Stimulated activated naive CD8-positive, alpha-beta T cell treated with anti-CD3 and anti-CD28 coated beads, Interleukin-15, amount 100 ng/mL, for 72 hours (primary cell): Measurements from ENCODE around the gene AANAT.

Source experiments
- ATAC-seq: fragments of 150-1000 bp; cut with Tn5 transposase; 2 replicates; pipeline ENCODE4 v1.10.0; 2021; ENCODE audit warnings: mild to moderate bottlenecking, moderate library complexity
- DNase-seq, 2 donors: peaks; one replicate each; pipeline ENCODE4 v3.0.0; 2021 to 2022
- H3K27ac Mint-ChIP-seq, 2 donors: one replicate each; pipeline ENCODE4 v1.8.0; 2022; ENCODE audit warnings: mild to moderate bottlenecking in 2 of 2, mixed read lengths in 2 of 2, moderate library complexity in 2 of 2
- H3K27me3 Mint-ChIP-seq: one replicate; pipeline ENCODE4 v1.8.0; 2022; ENCODE audit warnings: mixed read lengths
- H3K4me1 Mint-ChIP-seq: one replicate; pipeline ENCODE4 v1.8.0; 2022; ENCODE audit warnings: mild to moderate bottlenecking, mixed read lengths
- H3K4me3 Mint-ChIP-seq, 2 donors: one replicate each; pipeline ENCODE4 v1.8.0; 2022; ENCODE audit warnings: mild to moderate bottlenecking in 2 of 2, mixed read lengths in 2 of 2, moderate library complexity in 1 of 2
- H3K9me3 Mint-ChIP-seq, 2 donors: one replicate each; pipeline ENCODE4 v1.8.0; 2022; ENCODE audit warnings: mixed read lengths in 2 of 2

The AANAT gene

DNA sequence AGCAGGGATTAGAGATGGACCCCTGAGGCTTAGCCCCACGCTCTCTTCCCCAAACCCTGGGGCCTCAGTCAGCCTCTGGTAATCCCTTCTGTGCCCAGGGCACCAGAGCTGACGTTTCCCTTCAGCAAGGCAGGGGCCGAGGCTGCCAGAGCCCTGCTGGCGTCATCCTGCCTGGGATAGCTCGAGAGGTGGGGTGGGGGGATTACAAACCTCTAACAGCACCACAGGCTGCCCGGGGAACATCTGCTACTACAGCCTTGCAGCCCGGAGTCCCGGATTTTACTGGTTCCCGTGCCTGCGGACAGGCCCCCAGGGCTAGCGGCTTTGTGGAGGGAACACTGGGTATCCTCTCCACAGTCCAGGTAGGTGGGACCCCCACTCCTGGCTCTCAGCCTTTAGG is at the start of gene AANAT:
Gene AANAT (plus strand): TSS at position 238 of the 400 bp plus-strand sequence. CDS start 1,144 bp downstream, outside the sequence.
- Mint-ChIP-seq H3K9me3 (no peaks in the 10 kb centered on the region), H3K27me3 (no peaks in the 10 kb centered on the region), H3K27ac (no peak within 1 kb of the TSS), H3K4me3 (no peak within 1 kb of the TSS), H3K4me1 (peaks cover 12% of the 10 kb centered on the region)
- DNase-seq: no peak
- no peak for ATAC-seq

DNA sequence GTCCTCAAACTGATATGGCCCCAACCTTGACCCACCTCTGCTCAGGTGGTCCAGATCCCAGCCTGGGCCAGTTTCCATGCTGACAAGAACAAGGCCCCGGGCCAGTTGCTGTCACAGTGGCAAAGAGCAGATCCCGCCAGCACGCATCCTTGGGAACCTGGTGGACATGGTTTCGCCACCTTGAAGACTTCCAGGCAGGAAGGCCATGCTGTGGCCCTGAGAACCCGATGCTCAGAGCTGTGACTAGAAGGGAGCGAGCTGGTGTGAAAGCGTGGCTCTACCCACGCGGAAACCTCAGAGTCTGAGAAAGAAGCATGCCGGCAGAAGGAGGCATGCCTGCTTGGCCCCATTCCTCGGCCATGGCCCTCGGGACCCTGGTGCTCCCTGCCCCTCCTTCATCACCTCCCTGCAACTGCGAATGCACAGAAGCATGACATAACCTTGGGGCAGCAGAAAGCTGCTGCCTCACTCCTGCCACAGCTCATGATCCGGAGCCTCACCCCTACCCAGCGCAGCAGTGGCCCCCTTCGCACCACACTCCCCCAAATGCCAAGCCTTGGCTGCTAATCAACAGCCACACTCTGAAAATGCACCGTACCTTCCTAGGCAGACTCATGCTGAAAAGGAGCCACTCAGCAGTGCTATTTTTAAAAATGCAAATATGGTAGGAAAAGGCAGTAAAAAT is 47.7 kb upstream of the AANAT start:
- DNase-seq: no peak
- no peak overlapping the region for H3K4me3 Mint-ChIP-seq
- no peak for ATAC-seq
- H3K27me3 Mint-ChIP-seq: no peaks in the 10 kb centered on the region
- no peak overlapping the region for H3K27ac Mint-ChIP-seq
- H3K4me1 Mint-ChIP-seq: peaks cover 39% of the 10 kb centered on the region
- no peaks in the 10 kb centered on the region for H3K9me3 Mint-ChIP-seq

- ATAC-seq (no peak), DNase-seq (no peak)
- Mint-ChIP-seq H3K4me3 (no peak overlapping the region), H3K4me1 (peaks cover 34% of the 10 kb centered on the region), H3K27ac (peak overlapping the region in 1 of 2 donors; percentile 44), H3K9me3 (no peaks in the 10 kb centered on the region), H3K27me3 (no peaks in the 10 kb centered on the region)
Measured at GRCh38 chr17:76420356-76421043, 46.9 kb upstream of the AANAT start.

- DNase-seq (no peak), ATAC-seq (no peak)
- peaks cover 34% of the 10 kb centered on the region for H3K4me1 Mint-ChIP-seq
- no peaks in the 10 kb centered on the region for H3K9me3 Mint-ChIP-seq
- H3K27me3 Mint-ChIP-seq: no peaks in the 10 kb centered on the region
- H3K27ac Mint-ChIP-seq: no peak overlapping the region
- H3K4me3 Mint-ChIP-seq: no peak overlapping the region
Measured at GRCh38 chr17:76421044-76421407, 46.4 kb upstream of the AANAT start.

GRCh38 chr17:76422406-76422805 is 45.0 kb upstream of the AANAT start:
- Mint-ChIP-seq H3K27ac (no peak overlapping the region), H3K4me1 (peaks cover 36% of the 10 kb centered on the region), H3K9me3 (no peaks in the 10 kb centered on the region)

GRCh38 chr17:76422860-76423259 is 44.5 kb upstream of the AANAT start:
- ATAC-seq (no peak), DNase-seq (no peak)
- Mint-ChIP-seq H3K4me3 (no peak overlapping the region), H3K27me3 (no peaks in the 10 kb centered on the region), H3K9me3 (no peaks in the 10 kb centered on the region), H3K27ac (no peak overlapping the region), H3K4me1 (peaks cover 36% of the 10 kb centered on the region)

More at GRCh38 chr17:76422406-76422805, 45.0 kb upstream of the AANAT start:
- DNase-seq (no peak), ATAC-seq (no peak)
- Mint-ChIP-seq H3K27me3 (no peaks in the 10 kb centered on the region), H3K4me3 (no peak overlapping the region)

- H3K9me3 Mint-ChIP-seq: no peaks in the 10 kb centered on the region
- H3K4me1 Mint-ChIP-seq: peaks cover 30% of the 10 kb centered on the region
Measured at GRCh38 chr17:76426853-76427252, 40.5 kb upstream of the AANAT start.

DNA sequence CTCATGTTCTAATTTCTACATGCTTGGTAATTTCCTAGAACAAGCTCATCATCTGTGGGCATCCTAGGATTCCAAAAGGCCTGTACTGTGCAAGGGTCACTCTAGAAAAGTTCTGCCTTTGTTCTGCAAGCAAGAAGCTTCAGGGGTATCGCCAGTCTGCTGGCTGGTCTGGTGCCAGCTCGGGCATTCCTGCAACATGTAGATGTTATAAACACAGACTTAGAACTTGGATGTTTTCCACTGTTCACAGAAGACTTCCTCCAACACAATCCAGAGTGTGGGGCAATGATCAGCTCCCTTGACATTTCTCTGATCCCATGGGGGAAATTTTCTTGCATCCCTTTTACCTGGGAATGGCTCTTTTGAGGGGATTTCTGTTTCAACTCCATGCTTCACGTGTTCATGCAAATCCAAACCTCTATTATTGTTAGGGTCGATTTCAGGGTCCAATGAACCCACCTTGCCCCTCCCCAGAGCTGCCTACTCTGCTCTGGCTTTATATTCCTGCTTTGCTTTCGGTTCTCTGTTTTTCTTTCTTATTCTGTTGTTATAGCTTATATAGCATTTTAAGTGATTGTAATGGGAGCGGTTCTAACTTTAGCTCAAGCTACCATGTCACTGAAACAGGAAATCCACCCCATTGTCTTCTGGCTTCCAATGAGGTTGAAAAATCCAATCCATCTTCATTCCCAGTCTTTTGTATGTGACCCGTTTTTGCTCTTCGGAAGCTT is 39.7 kb upstream of the AANAT start:
- no peak overlapping the region for H3K27ac Mint-ChIP-seq
- DNase-seq (no peak), ATAC-seq (no peak)
- H3K4me3 Mint-ChIP-seq: no peak overlapping the region
- no peaks in the 10 kb centered on the region for H3K27me3 Mint-ChIP-seq
- peaks cover 33% of the 10 kb centered on the region for H3K4me1 Mint-ChIP-seq
- H3K9me3 Mint-ChIP-seq: no peaks in the 10 kb centered on the region

More at GRCh38 chr17:76426853-76427252, 40.5 kb upstream of the AANAT start:
- Mint-ChIP-seq H3K27ac (peak overlapping the region in 1 of 2 donors; percentile 29), H3K27me3 (no peaks in the 10 kb centered on the region), H3K4me3 (no peak overlapping the region)
- ATAC-seq (no peak), DNase-seq (no peak)

- DNase-seq: no peak
- Mint-ChIP-seq H3K9me3 (no peaks in the 10 kb centered on the region), H3K4me3 (no peak overlapping the region), H3K27ac (no peak overlapping the region), H3K27me3 (no peaks in the 10 kb centered on the region), H3K4me1 (peaks cover 30% of the 10 kb centered on the region)
- no peak for ATAC-seq
Measured at GRCh38 chr17:76428511-76428910, 38.9 kb upstream of the AANAT start.

DNA sequence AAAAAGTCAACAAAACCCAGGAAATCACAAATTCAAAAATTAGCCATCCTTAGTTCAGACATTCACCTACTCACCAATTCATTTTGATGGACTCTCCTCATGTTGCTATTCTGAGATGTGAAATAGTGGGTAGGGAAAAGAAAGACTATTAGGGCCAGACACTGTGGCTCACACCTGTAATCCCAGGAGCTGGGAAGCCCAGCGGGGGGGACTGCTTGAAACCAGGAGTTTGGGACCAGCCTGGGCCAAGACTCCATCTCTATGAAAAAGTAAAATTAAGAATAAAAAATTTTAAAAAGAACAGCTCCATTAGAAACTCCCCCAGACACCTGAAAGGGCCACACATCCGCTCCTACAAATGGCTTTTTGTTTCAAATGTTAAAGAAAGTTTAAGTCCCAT is 35.9 kb upstream of the AANAT start:
- Mint-ChIP-seq H3K4me3 (no peak overlapping the region), H3K4me1 (peaks cover 32% of the 10 kb centered on the region), H3K9me3 (no peaks in the 10 kb centered on the region), H3K27ac (no peak overlapping the region), H3K27me3 (no peaks in the 10 kb centered on the region)
- ATAC-seq (no peak), DNase-seq (no peak)

DNA sequence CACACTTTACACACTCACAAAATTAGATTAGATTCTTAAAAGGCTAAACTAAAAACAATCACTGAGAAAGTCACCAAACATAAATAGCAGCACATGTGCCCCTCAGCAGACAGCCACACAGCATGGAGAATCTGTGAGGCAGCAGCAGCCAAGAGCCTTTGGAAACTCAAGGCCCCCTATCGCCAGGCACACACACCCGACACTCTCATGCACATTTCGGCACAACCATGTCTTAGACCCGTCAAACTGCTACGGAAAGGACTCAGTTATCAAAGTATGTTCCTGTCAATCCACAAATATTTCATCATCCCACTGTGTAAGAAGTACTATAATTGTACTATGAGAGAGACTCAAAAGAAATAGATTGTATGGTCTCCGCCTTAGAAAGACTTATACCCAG is 35.4 kb upstream of the AANAT start:
- ATAC-seq (no peak), DNase-seq (no peak)
- Mint-ChIP-seq H3K4me3 (no peak overlapping the region), H3K4me1 (peaks cover 32% of the 10 kb centered on the region), H3K9me3 (no peaks in the 10 kb centered on the region), H3K27ac (no peak overlapping the region), H3K27me3 (no peaks in the 10 kb centered on the region)

DNA sequence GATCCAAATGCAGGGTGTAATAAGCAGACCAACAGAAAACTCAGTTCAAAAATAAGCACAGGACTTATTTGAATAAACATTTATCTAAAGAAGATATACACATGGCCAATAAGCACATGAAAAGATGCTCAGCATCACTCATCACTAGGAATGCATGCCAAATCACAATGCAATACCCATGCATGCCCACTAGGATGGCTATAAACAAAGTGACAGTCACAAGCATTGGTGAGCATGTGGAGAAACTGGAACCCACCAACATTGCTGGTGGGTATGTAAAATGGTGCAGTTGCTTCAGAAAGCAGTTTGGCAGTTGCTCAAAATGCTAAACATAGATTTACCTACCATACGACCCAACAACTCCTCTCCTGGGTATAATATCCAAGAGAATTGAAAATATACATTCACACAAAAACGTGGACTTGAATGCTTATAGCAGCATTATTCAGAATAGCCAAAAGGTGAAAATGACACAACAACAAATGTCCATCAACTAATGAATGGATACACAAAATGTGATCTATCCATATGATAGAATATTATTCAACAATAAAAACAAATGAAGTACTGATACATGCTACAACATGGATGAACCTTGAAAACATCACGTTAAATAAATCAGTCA is 34.6 kb upstream of the AANAT start:
- no peaks in the 10 kb centered on the region for H3K9me3 Mint-ChIP-seq
- no peak overlapping the region for H3K4me3 Mint-ChIP-seq
- ATAC-seq: peak; percentile 45

GRCh38 chr17:76433693-76434092 is 33.7 kb upstream of the AANAT start:
- no peaks in the 10 kb centered on the region for H3K27me3 Mint-ChIP-seq
- DNase-seq (no peak), ATAC-seq (no peak)
- peaks cover 20% of the 10 kb centered on the region for H3K4me1 Mint-ChIP-seq
- H3K4me3 Mint-ChIP-seq: no peak overlapping the region
- no peaks in the 10 kb centered on the region for H3K9me3 Mint-ChIP-seq
- no peak overlapping the region for H3K27ac Mint-ChIP-seq

More for the DNA sequence above, 34.6 kb upstream of the AANAT start:
- Mint-ChIP-seq H3K27me3 (no peaks in the 10 kb centered on the region), H3K4me1 (peaks cover 24% of the 10 kb centered on the region), H3K27ac (no peak overlapping the region)
- DNase-seq: no peak

GRCh38 chr17:76434870-76435269 is 32.5 kb upstream of the AANAT start:
- no peaks in the 10 kb centered on the region for H3K9me3 Mint-ChIP-seq
- H3K27me3 Mint-ChIP-seq: no peaks in the 10 kb centered on the region
- no peak for ATAC-seq
- H3K4me3 Mint-ChIP-seq: no peak overlapping the region
- H3K4me1 Mint-ChIP-seq: peaks cover 25% of the 10 kb centered on the region
- no peak for DNase-seq
- H3K27ac Mint-ChIP-seq: no peak overlapping the region

DNA sequence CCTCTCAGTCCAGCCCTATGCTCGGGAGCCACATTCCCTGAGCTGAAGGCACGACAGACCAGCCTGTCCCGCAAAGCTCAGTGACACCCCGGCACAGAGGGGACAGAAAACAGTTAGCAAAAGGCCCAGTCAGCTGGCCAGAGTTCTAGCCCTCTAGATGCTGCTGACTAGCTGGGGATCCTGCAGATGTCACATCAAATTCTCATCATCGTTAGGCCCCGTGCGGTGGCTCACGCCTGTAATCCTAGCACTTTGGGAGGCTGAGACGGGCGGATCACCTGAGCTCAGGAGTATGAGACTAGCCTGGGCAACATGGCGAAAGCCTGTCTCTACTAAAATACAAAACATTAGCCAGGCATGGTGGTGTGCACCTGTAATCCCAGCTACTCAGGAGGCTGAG is 31.7 kb upstream of the AANAT start:
- no peaks in the 10 kb centered on the region for H3K27me3 Mint-ChIP-seq
- no peak overlapping the region for H3K4me3 Mint-ChIP-seq
- no peaks in the 10 kb centered on the region for H3K9me3 Mint-ChIP-seq
- peaks cover 25% of the 10 kb centered on the region for H3K4me1 Mint-ChIP-seq
- no peak for ATAC-seq
- DNase-seq: no peak
- no peak overlapping the region for H3K27ac Mint-ChIP-seq
